Measurements from ENCODE around the gene CLRN3.

DNA sequence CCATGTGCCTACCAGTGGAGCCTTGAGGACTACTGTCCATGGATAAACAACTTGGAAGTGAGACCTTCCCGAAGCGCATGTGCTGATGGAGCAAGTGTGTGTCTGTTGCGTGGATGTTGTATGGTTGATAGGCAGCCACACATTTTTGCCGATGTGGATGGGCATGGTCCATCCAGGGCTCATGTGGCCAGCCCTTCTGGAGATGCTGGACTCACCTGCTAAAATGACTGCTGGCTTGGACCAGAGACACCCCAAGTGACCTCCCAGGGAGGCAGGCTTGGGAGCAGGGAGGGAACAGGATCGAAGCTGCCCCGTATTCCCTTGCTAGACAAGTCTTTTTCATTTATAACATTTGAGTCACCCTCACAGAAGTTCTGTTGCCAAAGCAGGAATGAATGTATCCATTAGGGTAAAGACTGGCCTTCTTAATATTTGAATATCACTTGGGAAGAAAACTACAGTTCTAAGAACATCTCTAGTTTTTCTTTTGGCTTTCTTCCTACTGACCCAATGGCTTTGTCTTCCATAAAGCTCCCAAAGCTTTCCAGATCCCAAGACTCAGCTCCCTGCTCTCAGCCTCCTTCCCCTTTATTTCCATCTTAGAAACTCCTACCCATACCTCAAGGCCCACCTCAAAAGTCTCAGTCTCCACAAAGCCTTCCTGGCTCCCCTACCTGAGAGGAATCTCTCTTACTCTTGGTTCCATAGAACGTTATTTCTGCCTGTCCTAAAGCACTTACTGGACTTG lies 17.1 kb upstream of the CLRN3 start:
- TF ChIP-seq, protein P1, sequence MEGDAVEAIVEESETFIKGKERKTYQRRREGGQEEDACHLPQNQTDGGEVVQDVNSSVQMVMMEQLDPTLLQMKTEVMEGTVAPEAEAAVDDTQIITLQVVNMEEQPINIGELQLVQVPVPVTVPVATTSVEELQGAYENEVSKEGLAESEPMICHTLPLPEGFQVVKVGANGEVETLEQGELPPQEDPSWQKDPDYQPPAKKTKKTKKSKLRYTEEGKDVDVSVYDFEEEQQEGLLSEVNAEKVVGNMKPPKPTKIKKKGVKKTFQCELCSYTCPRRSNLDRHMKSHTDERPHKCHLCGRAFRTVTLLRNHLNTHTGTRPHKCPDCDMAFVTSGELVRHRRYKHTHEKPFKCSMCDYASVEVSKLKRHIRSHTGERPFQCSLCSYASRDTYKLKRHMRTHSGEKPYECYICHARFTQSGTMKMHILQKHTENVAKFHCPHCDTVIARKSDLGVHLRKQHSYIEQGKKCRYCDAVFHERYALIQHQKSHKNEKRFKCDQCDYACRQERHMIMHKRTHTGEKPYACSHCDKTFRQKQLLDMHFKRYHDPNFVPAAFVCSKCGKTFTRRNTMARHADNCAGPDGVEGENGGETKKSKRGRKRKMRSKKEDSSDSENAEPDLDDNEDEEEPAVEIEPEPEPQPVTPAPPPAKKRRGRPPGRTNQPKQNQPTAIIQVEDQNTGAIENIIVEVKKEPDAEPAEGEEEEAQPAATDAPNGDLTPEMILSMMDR (conservative IDR thresholded peaks at IDR 0.05 in 1 of 2, IDR thresholded peaks at IDR 0.05 in 1 of 2; ENCODE audit: low read depth in 1 of 2, low read length in 2 of 2), result no peak
- TF ChIP-seq EZH2 (IDR thresholded peaks at IDR 0.05; ENCODE audit: low read length, missing control alignments), result no peak
